ENCODE data around the gene CYS1. TPM values are rescaled to one million over a fixed set of nuclear protein-coding genes. Genes with fewer than 3 reads are reported as not detected.

The CYS1 gene
- total and polyA plus RNA-seq, 2 of the 13 experiments (the other 11 are each of a cell fraction or from before 2014, with no cell fraction given): 0.04 TPM; not detected in 1

- in situ Hi-C loops (cut with HindIII; ENCODE audit: extremely low pct_ligation_motif_present, low pct_unique_long_range_greater_than_20kb): no loop called here
- no TSS peak for BruUV-seq (replicated peaks)
- 30% methylated on average over 13 of the region's 16 CpGs for WGBS (ENCODE audit: low lambda C conversion rate)
- FAIRE-seq (peak; percentile 18), ATAC-seq (peak; percentile 67), DNase-seq (ENCODE audit: low spot score) (no peak)
- POLR2A ChIA-PET: interaction anchor here (0.7 to 2.8 kb wide), 5 partner anchors 9 to 44 kb away, joined by 3 to 18 read pairs (median 6); partner anchors contain the start of gene KLF11
- Histone ChIP-seq H4K20me1 (ENCODE audit: insufficient read depth, low read length) (no peaks in the 10 kb centered on the region), H3K9ac (ENCODE audit: insufficient read depth, low read depth, low read length) (peak overlapping the region; percentile 25; the same call in 1 of the 2 replicates), H3K4me1 (ENCODE audit: insufficient read depth, low read length) (peaks cover 39% of the 10 kb centered on the region), H2AFZ (ENCODE audit: low read length) (no peak overlapping the region), H3K4me3 (replicated peaks in 1 of 3; ENCODE audit: insufficient read depth in 1 of 3, low read depth in 2 of 3, low read length in 3 of 3) (peak overlapping the region in 1 of 3 experiments; percentile 45; a peak in 1 of 6 replicates), H3K4me2 (ENCODE audit: low read depth, low read length) (peak overlapping the region; percentile 65), H3K27ac (ENCODE audit: extremely low read length, insufficient read depth, low read length) (no peak overlapping the region), H3K79me2 (ENCODE audit: insufficient read depth, low read length) (no peaks in the 10 kb centered on the region), H3K9me3 (ENCODE audit: low read length) (no peaks in the 10 kb centered on the region), H3K27me3 (ENCODE audit: control insufficient read depth in 1 of 2, insufficient read depth in 2 of 2, low read length in 2 of 2) (peaks cover 4 to 67% of the 10 kb centered on the region in 2 experiments; a peak in 4 of 5 replicates), H3K36me3 (replicated peaks in 1 of 2; ENCODE audit: control insufficient read depth in 1 of 2, insufficient read depth in 2 of 2, low read length in 2 of 2) (no peaks in the 10 kb centered on the region)
- CTCF ChIA-PET (ENCODE audit: low intra/inter-chr PET ratio, low total read pairs): interaction anchor here (0.8 to 1.5 kb wide), 5 partner anchors 20 to 258 kb away, joined by 3 to 6 read pairs (median 4); no protein-coding TSS in a partner anchor
- intact Hi-C loops (cut with micrococcal nuclease; ENCODE audit: unreplicated experiment): no loop called here
- TF ChIP-seq GATAD2A (CRISPR knock-in tag; IDR thresholded peaks at IDR 0.05) (0 out of 2 replicates have a peak, but pooled peaks have one; percentile 22), ZNF678 (CRISPR knock-in tag; IDR thresholded peaks at IDR 0.05) (0 out of 2 replicates have a peak, but pooled peaks have one; percentile 59), PATZ1 (CRISPR knock-in tag; IDR thresholded peaks at IDR 0.05) (peak; percentile 41), ZNF768 (CRISPR knock-in tag; IDR thresholded peaks at IDR 0.05) (0 out of 2 replicates have a peak, but pooled peaks have one; percentile 8), KIAA2018 (CRISPR knock-in tag; IDR thresholded peaks at IDR 0.05; ENCODE audit: borderline replicate concordance) (no peak), ETV6 (CRISPR knock-in tag; conservative IDR thresholded peaks at IDR 0.05) (0 out of 2 replicates have a peak, but pooled peaks have one; percentile 6), FOXP1 (IDR thresholded peaks at IDR 0.05) (no peak), FOXP1 (CRISPR knock-in tag; IDR thresholded peaks at IDR 0.05) (no peak), ZNF451 (CRISPR knock-in tag; IDR thresholded peaks at IDR 0.05) (no peak), THAP9 (CRISPR knock-in tag; IDR thresholded peaks at IDR 0.05; ENCODE audit: borderline replicate concordance) (peak; percentile 65; the same call in 1 of the 2 replicates), HDAC1 (CRISPR knock-in tag; IDR thresholded peaks at IDR 0.05) (0 out of 2 replicates have a peak, but pooled peaks have one; percentile 28)
Measured at GRCh38 chr2:10028407-10028987, 51.7 kb downstream of the CYS1 start.

All from HepG2 (cell line).